ENCODE data around the gene SAMD4A.
"Not testable (repeated sequence)": the region's sequence is repeated elsewhere in the genome, so short reads cannot be mapped to it uniquely, and the experiment has no call there.

The SAMD4A gene

GRCh38 chr14:54597795-54598443, 31.0 kb downstream of the SAMD4A start:
- DNase-seq = no peak

GRCh38 chr14:54599966-54600716, 33.2 kb downstream of the SAMD4A start:
- DNase-seq = peak; percentile 18

- DNase-seq = no peak
These were observed 33.8 kb downstream of the SAMD4A start for GRCh38 chr14:54600717-54601109.

- no peak for DNase-seq
These were observed 36.4 kb downstream of the SAMD4A start for GRCh38 chr14:54603362-54603761.

GRCh38 chr14:54606178-54606577, 39.2 kb downstream of the SAMD4A start:
- no peak for DNase-seq

- DNase-seq = no peak
These were observed 39.8 kb downstream of the SAMD4A start for GRCh38 chr14:54606631-54607133.

GRCh38 chr14:54609576-54609975, 42.6 kb downstream of the SAMD4A start:
- no peak for DNase-seq

- DNase-seq = no peak
These were observed 43.4 kb downstream of the SAMD4A start for GRCh38 chr14:54610051-54610977.

GRCh38 chr14:54614296-54614695, 47.4 kb downstream of the SAMD4A start:
- no peak for DNase-seq

GRCh38 chr14:54617467-54617866, 50.5 kb downstream of the SAMD4A start:
- DNase-seq = no peak

GRCh38 chr14:54621686-54622085, 54.8 kb downstream of the SAMD4A start:
- no peak for DNase-seq

GRCh38 chr14:54622192-54622958, 55.4 kb downstream of the SAMD4A start:
- no peak for DNase-seq

GRCh38 chr14:54623279-54624004, 56.5 kb downstream of the SAMD4A start:
- no peak for DNase-seq

GRCh38 chr14:54624005-54624358, 57.1 kb downstream of the SAMD4A start:
- DNase-seq = not testable (repeated sequence)

- no peak for DNase-seq
These were observed 58.2 kb downstream of the SAMD4A start for GRCh38 chr14:54625112-54625511.

GRCh38 chr14:54627219-54627539, 60.3 kb downstream of the SAMD4A start:
- no peak for DNase-seq

GRCh38 chr14:54627540-54628363, 60.8 kb downstream of the SAMD4A start:
- no peak for DNase-seq

GRCh38 chr14:54629183-54629582, 62.3 kb downstream of the SAMD4A start:
- DNase-seq = no peak

GRCh38 chr14:54629635-54630360, 62.9 kb downstream of the SAMD4A start:
- DNase-seq = no peak

GRCh38 chr14:54631016-54631415, 64.1 kb downstream of the SAMD4A start:
- no peak for DNase-seq

All from NCI-H1105 treated with DMSO at 0.1 percent for 48 hours (cell line).